Heart left ventricle (tissue), 13 donors: ENCODE results near the gene STARD9.

Experiments used
- POLR2A ChIP-seq, 2 donors: fragments of 450-650 bp; IDR thresholded peaks; one replicate each; pipeline ENCODE4 v1.6.1; 2017; ENCODE audit warnings: antibody characterized with exemption in 2 of 2, mild to moderate bottlenecking in 2 of 2, moderate library complexity in 2 of 2
- TF ChIP-seq, protein P1 (sequence below), 12 donors: fragments of 200-600 bp; sonication (generic) in 4 of 12; IDR thresholded peaks; one replicate each; pipeline versions ENCODE4 v1.5.0 to v1.8.0; 2018 to 2022; ENCODE audit warnings: antibody characterized with exemption in 12 of 12, mild to moderate bottlenecking in 5 of 12
- donor health status: ischemic (EF 13 %, LVEDD 7.1; RV severe dilation, severe dysfunction).
- donor health status: DM: no; HTN: yes; CAD: no.
- donor health status: DM: no; HTN: no; CAD: no.
- donor health status: ischemic (EF 25% LVEDD 6.9; RV normal size, moderate dysfunction).
- donor health status: ischemic (EF 25% LVEDD 5.7; RV mildly dilated, moderate dysfunction).
- donor health status: ischemic (EF 35%, LVEDD 5.7; RV mildly dilated, moderate dysfunction).
- donor health status: nonischemic (EF 11% LVEDD 7.7; RV severe dilation, severe dysfunction).
- donor health status: DM: yes; HTN: yes; CAD: no.
- donor health status: PGD.
- donor health status: ischemic (EF 29% LVEDD 5.4; RV normal size, mild dysfunction).
- donor health status: nonischemic (EF 23%, LVEDD 6.1; RV moderate dilation, normal function).

DNA sequence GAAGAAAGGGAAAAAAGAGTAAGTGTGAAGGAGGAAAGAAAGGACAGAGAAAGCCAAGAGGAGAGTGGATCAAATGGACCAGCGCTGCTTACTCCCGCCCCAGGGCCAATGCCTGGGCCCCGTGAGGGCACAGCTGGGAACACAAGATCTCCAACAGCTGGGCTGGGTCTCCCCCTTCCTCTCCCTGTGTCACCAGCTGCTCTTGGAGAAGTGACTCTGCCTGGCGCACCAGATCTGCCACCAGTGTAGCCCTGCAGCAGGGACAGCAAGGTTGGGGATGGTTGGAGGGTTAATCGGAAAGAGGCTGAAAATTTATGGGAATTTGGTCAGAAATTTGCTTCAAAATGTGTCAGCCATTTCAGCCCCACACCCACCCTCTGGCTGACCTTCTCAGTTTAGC is 153.2 kb downstream of the STARD9 start:
- TF ChIP-seq, protein P1, sequence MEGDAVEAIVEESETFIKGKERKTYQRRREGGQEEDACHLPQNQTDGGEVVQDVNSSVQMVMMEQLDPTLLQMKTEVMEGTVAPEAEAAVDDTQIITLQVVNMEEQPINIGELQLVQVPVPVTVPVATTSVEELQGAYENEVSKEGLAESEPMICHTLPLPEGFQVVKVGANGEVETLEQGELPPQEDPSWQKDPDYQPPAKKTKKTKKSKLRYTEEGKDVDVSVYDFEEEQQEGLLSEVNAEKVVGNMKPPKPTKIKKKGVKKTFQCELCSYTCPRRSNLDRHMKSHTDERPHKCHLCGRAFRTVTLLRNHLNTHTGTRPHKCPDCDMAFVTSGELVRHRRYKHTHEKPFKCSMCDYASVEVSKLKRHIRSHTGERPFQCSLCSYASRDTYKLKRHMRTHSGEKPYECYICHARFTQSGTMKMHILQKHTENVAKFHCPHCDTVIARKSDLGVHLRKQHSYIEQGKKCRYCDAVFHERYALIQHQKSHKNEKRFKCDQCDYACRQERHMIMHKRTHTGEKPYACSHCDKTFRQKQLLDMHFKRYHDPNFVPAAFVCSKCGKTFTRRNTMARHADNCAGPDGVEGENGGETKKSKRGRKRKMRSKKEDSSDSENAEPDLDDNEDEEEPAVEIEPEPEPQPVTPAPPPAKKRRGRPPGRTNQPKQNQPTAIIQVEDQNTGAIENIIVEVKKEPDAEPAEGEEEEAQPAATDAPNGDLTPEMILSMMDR (IDR thresholded peaks at IDR 0.05), result no peak
- no peak for TF ChIP-seq POLR2A (IDR thresholded peaks at IDR 0.05)
